Neural progenitor cell (in vitro differentiated cells): ENCODE results near the gene EMC1.

Source experiments
- EZH2 ChIP-seq: fragments of 200-600 bp; sonication (generic); IDR thresholded peaks from 2 replicates; pipeline ENCODE4 v1.6.1; 2017; ENCODE audit warnings: antibody characterized with exemption, mild to moderate bottlenecking, moderate library complexity
- EZH2phosphoT487 ChIP-seq: fragments of 200-600 bp; sonication (generic); IDR thresholded peaks from 2 replicates; pipeline ENCODE4 v1.6.1; 2017; ENCODE audit warnings: antibody characterized with exemption
- TF ChIP-seq, protein P1 (sequence below): fragments of 200-600 bp; sonication (generic); IDR thresholded peaks from 2 replicates; pipeline ENCODE4 v1.5.1; 2017; ENCODE audit warnings: antibody characterized with exemption, mild to moderate bottlenecking

DNA sequence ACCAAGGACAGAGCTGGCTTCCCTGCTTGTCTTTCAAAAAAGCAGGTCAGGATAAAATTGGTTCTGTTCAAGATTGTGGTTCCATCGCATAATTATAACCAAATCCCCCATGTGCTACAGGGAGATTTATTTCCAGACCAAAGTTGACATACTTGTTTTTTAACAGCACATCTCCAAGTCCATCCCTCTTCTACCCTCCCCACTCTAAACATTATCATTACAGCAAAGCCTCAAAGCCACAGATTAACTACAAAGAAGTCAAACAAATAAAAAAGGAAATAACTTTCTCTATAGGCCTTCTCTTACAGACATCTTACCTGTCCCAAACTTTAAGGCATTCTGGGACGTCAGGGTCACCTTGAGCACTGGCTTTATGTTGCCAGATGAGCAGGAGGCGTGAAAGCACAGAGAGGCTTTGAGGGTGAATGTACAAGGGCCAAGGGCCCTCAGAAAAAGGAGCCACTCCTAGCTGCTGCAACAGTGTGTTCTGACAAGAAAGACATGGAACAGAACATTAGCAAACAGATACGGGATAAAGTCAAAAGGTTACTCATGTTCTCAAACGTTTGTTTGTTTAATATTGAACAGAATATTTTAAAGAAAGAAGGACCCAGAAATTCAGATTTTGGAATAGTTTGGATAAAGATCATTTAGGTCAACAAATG lies 72.5 kb downstream of the EMC1 start:
- TF ChIP-seq, protein P1, sequence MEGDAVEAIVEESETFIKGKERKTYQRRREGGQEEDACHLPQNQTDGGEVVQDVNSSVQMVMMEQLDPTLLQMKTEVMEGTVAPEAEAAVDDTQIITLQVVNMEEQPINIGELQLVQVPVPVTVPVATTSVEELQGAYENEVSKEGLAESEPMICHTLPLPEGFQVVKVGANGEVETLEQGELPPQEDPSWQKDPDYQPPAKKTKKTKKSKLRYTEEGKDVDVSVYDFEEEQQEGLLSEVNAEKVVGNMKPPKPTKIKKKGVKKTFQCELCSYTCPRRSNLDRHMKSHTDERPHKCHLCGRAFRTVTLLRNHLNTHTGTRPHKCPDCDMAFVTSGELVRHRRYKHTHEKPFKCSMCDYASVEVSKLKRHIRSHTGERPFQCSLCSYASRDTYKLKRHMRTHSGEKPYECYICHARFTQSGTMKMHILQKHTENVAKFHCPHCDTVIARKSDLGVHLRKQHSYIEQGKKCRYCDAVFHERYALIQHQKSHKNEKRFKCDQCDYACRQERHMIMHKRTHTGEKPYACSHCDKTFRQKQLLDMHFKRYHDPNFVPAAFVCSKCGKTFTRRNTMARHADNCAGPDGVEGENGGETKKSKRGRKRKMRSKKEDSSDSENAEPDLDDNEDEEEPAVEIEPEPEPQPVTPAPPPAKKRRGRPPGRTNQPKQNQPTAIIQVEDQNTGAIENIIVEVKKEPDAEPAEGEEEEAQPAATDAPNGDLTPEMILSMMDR: no peak
- TF ChIP-seq EZH2 (no peak), EZH2phosphoT487 (no peak)
